Omental fat pad (tissue), 4 donors: ENCODE results near the gene PDE11A. TPM values are rescaled to one million over a fixed set of nuclear protein-coding genes. Genes with fewer than 3 reads are reported as not detected.

ENCODE experiments used
- ATAC-seq: fragments of 150-250 bp; one replicate; pipeline ENCODE4 v1.9.1; 2016; ENCODE audit warnings: mild to moderate bottlenecking, moderate library complexity; ENCODE audit not compliant: low FRiP score
- DNase-seq: peaks from one replicate; pipeline ENCODE4 v3.0.0-alpha.2; 2019; ENCODE audit warnings: low spot score
- CTCF ChIP-seq, 3 donors: fragments of 450-650 bp; IDR thresholded peaks; one replicate each; pipeline ENCODE4 v1.5.1; 2016 to 2017; ENCODE audit warnings: antibody characterized with exemption in 3 of 3, mild to moderate bottlenecking in 3 of 3, moderate library complexity in 2 of 3
- total RNA-seq, 4 donors: library from RNA; depleted of rRNA; stranded (reverse); fragments of >200 nt; gene quantifications; one replicate each; pipeline ENCODE4 v1.1.0, GENCODE V29; 2016

The PDE11A gene
- total RNA-seq, 4 donors from 2014 or later = 0.16 to 0.65 TPM; not detected in 2

- DNase-seq (no peak), ATAC-seq (no peak)
- no peak for TF ChIP-seq CTCF (IDR thresholded peaks at IDR 0.05)
Observed at GRCh38 chr2:177662895-177663294, 409.7 kb downstream of the PDE11A start.

- no peak for DNase-seq
- ATAC-seq = no peak
- no peak for TF ChIP-seq CTCF (IDR thresholded peaks at IDR 0.05)
Observed at GRCh38 chr2:177660742-177661141, 411.8 kb downstream of the PDE11A start.

- no peak for DNase-seq
- no peak for ATAC-seq
- no peak for TF ChIP-seq CTCF (IDR thresholded peaks at IDR 0.05)
Observed at GRCh38 chr2:177658309-177658708, 414.3 kb downstream of the PDE11A start.

GRCh38 chr2:177651833-177652232 is 420.7 kb downstream of the PDE11A start:
- TF ChIP-seq CTCF (IDR thresholded peaks at IDR 0.05) = no peak
- no peak for DNase-seq
- ATAC-seq = no peak

GRCh38 chr2:177649568-177650518 is 422.7 kb downstream of the PDE11A start:
- TF ChIP-seq CTCF (IDR thresholded peaks at IDR 0.05) = no peak

GRCh38 chr2:177646791-177647190 is 425.8 kb downstream of the PDE11A start:
- DNase-seq (no peak), ATAC-seq (no peak)
- TF ChIP-seq CTCF (IDR thresholded peaks at IDR 0.05) = no peak

More at GRCh38 chr2:177649568-177650518, 422.7 kb downstream of the PDE11A start:
- no peak for ATAC-seq
- no peak for DNase-seq

GRCh38 chr2:177646241-177646640 is 426.3 kb downstream of the PDE11A start:
- DNase-seq (no peak), ATAC-seq (no peak)

More at GRCh38 chr2:177646241-177646640, 426.3 kb downstream of the PDE11A start:
- no peak for TF ChIP-seq CTCF (IDR thresholded peaks at IDR 0.05)
